Adrenal gland (tissue), 5 donors: ENCODE measurements around the gene CADM1.

Experiments used
- CTCF ChIP-seq, 6 experiments: fragments of 450-650 bp in 4 of 6; fragments of 200-600 bp in 2 of 6; sonication (generic) in 1 of 6; IDR thresholded peaks; 1 replicate in 5 of 6; 2 replicates in 1 of 6; pipeline versions ENCODE4 v1.5.1 to v1.8.0; 2016 to 2021; ENCODE audit warnings: antibody characterized with exemption in 6 of 6, mild to moderate bottlenecking in 2 of 6, moderate library complexity in 1 of 6
- POLR2A ChIP-seq, 2 donors: fragments of 450-650 bp; IDR thresholded peaks; one replicate each; pipeline ENCODE4 v1.6.1; 2017; ENCODE audit warnings: antibody characterized with exemption in 2 of 2, mild to moderate bottlenecking in 2 of 2, moderate library complexity in 1 of 2
- donor health status: DM: no; HTN: no; CAD: no.

- no peak for TF ChIP-seq POLR2A (IDR thresholded peaks at IDR 0.05)
- TF ChIP-seq CTCF (IDR thresholded peaks at IDR 0.05): no peak
Measured at GRCh38 chr11:115134926-115135325, 369.3 kb downstream of the CADM1 start.
